Nucleus accumbens (tissue), 56 donors: ENCODE results near the gene ANKMY1.
A peak's percentile ranks its signal among the peaks of the same experiment; 100 is the strongest.

ENCODE experiments used
- DNase-seq, 56 donors: peaks; one replicate each; lab custom pipeline; 2025; lab: John Stamatoyannopoulos, UW

ANKMY1 gene

GRCh38 chr2:240463274-240463865, 94.4 kb downstream of the ANKMY1 start:
- DNase-seq, result no peak

- DNase-seq, result no peak
Measured at GRCh38 chr2:240462707-240463273, 95.0 kb downstream of the ANKMY1 start.

GRCh38 chr2:240462073-240462706, 95.6 kb downstream of the ANKMY1 start:
- DNase-seq, result no peak

GRCh38 chr2:240461471-240462072, 96.2 kb downstream of the ANKMY1 start:
- no peak for DNase-seq

GRCh38 chr2:240460781-240461431, 96.9 kb downstream of the ANKMY1 start:
- DNase-seq, result no peak

GRCh38 chr2:240460253-240460711, 97.5 kb downstream of the ANKMY1 start:
- DNase-seq, result no peak

GRCh38 chr2:240459401-240460252, 98.2 kb downstream of the ANKMY1 start:
- no peak for DNase-seq

- no peak for DNase-seq
Measured at GRCh38 chr2:240458900-240459391, 98.8 kb downstream of the ANKMY1 start.

GRCh38 chr2:240458044-240458899, 99.5 kb downstream of the ANKMY1 start:
- no peak for DNase-seq

- no peak for DNase-seq
Measured at GRCh38 chr2:240457223-240458043, 100.4 kb downstream of the ANKMY1 start.

- peak in 16 of 56 donors; percentile 18 to 79 (median 47) for DNase-seq
Measured at GRCh38 chr2:240456447-240457222, 101.2 kb downstream of the ANKMY1 start.

- DNase-seq, result peak in 3 of 56 donors; percentile 37 to 79 (median 40)
Measured at GRCh38 chr2:240455647-240456446, 101.9 kb downstream of the ANKMY1 start.

GRCh38 chr2:240455272-240455646, 102.5 kb downstream of the ANKMY1 start:
- no peak for DNase-seq

GRCh38 chr2:240454106-240454901, 103.5 kb downstream of the ANKMY1 start:
- DNase-seq, result peak in 17 of 56 donors; percentile 29 to 74 (median 42)

GRCh38 chr2:240453461-240454105, 104.2 kb downstream of the ANKMY1 start:
- DNase-seq, result no peak
